HUES64 (cell line): ENCODE results near the gene XRCC5.

Experiments
- H3K27ac ChIP-seq: 2 replicates; pipeline ENCODE4 v1.7.0; 2013; ENCODE audit warnings: low read depth, low read length, inconsistent platforms
- H3K27me3 ChIP-seq: 2 replicates; pipeline ENCODE4 v1.6.1; 2013; ENCODE audit warnings: mild to moderate bottlenecking, low read length; ENCODE audit not compliant: insufficient read depth
- H3K36me3 ChIP-seq: 2 replicates; pipeline ENCODE4 v1.6.1; 2013; ENCODE audit warnings: mild to moderate bottlenecking, low read length; ENCODE audit not compliant: insufficient read depth
- H3K4me1 ChIP-seq: 2 replicates; pipeline ENCODE4 v1.6.1; 2013; ENCODE audit warnings: mild to moderate bottlenecking, low read length, moderate library complexity; ENCODE audit not compliant: insufficient read depth
- H3K4me3 ChIP-seq: 2 replicates; pipeline ENCODE4 v1.5.1; 2013; ENCODE audit warnings: mild to moderate bottlenecking, low read length, moderate library complexity
- H3K9ac ChIP-seq: 2 replicates; pipeline ENCODE4 v1.6.1; 2013; ENCODE audit warnings: mild to moderate bottlenecking, low read depth, low read length
- H3K9me3 ChIP-seq: 2 replicates; pipeline ENCODE4 v1.6.1; 2013; ENCODE audit warnings: low read depth, low read length; ENCODE audit not compliant: insufficient read depth
- WGBS: fragments of 150-250, 120-280 bp; methylation state at CpG from one replicate; pipeline ENCODE4 v1.1.7; 2013; ENCODE audit warnings: missing lambda C conversion rate; 5-methylcytosine and 5-hydroxymethylcytosine counted together

Gene XRCC5

GRCh38 chr2:216235462-216235861 is 126.3 kb downstream of the XRCC5 start:
- no peaks in the 10 kb centered on the region for H3K36me3 ChIP-seq
- no peak overlapping the region for H3K27ac ChIP-seq
- H3K4me3 ChIP-seq, result no peak overlapping the region
- no peaks in the 10 kb centered on the region for H3K4me1 ChIP-seq
- 84% methylated on average over 2 of the region's 2 CpGs for WGBS
- H3K27me3 ChIP-seq, result no peaks in the 10 kb centered on the region
- H3K9ac ChIP-seq, result no peak overlapping the region
- peaks cover 7% of the 10 kb centered on the region; the same call in 1 of the 2 replicates for H3K9me3 ChIP-seq

- Histone ChIP-seq H3K9me3 (peaks cover 7% of the 10 kb centered on the region; the same call in 1 of the 2 replicates), H3K4me3 (no peak overlapping the region), H3K36me3 (no peaks in the 10 kb centered on the region), H3K27ac (no peak overlapping the region), H3K4me1 (no peaks in the 10 kb centered on the region), H3K9ac (no peak overlapping the region), H3K27me3 (no peaks in the 10 kb centered on the region)
- WGBS, result 100% methylated on average over 1 of the region's 1 CpG
These were observed 126.7 kb downstream of the XRCC5 start for GRCh38 chr2:216235896-216236295.

GRCh38 chr2:216236486-216236885 is 127.3 kb downstream of the XRCC5 start:
- no peaks in the 10 kb centered on the region for H3K36me3 ChIP-seq
- no peak overlapping the region for H3K4me3 ChIP-seq
- WGBS, result 0% methylated on average over 1 of the region's 1 CpG

GRCh38 chr2:216242365-216242764 is 133.2 kb downstream of the XRCC5 start:
- H3K27me3 ChIP-seq, result no peaks in the 10 kb centered on the region
- no peak overlapping the region; the same call in 1 of the 2 replicates for H3K27ac ChIP-seq
- H3K36me3 ChIP-seq, result no peaks in the 10 kb centered on the region
- 64% methylated on average over 6 of the region's 6 CpGs for WGBS
- no peak overlapping the region for H3K4me3 ChIP-seq
- H3K9ac ChIP-seq, result no peak overlapping the region
- H3K4me1 ChIP-seq, result peaks cover 9% of the 10 kb centered on the region
- H3K9me3 ChIP-seq, result no peaks in the 10 kb centered on the region

More at GRCh38 chr2:216236486-216236885, 127.3 kb downstream of the XRCC5 start:
- Histone ChIP-seq H3K9ac (no peak overlapping the region), H3K27ac (no peak overlapping the region), H3K4me1 (no peaks in the 10 kb centered on the region), H3K9me3 (peaks cover 7% of the 10 kb centered on the region; the same call in 1 of the 2 replicates), H3K27me3 (no peaks in the 10 kb centered on the region)

GRCh38 chr2:216243026-216243425 is 133.9 kb downstream of the XRCC5 start:
- 87% methylated on average over 3 of the region's 3 CpGs for whole genome bisulfite sequencing

GRCh38 chr2:216245391-216245975 is 136.3 kb downstream of the XRCC5 start:
- peaks cover 9% of the 10 kb centered on the region for H3K4me1 ChIP-seq
- H3K9ac ChIP-seq, result no peak overlapping the region
- H3K27me3 ChIP-seq, result no peaks in the 10 kb centered on the region
- no peak overlapping the region for H3K4me3 ChIP-seq
- WGBS, result 79% methylated on average over 6 of the region's 6 CpGs
- no peaks in the 10 kb centered on the region for H3K9me3 ChIP-seq
- no peak overlapping the region for H3K27ac ChIP-seq
- H3K36me3 ChIP-seq, result no peaks in the 10 kb centered on the region

More at GRCh38 chr2:216243026-216243425, 133.9 kb downstream of the XRCC5 start:
- H3K9ac ChIP-seq, result no peak overlapping the region
- no peaks in the 10 kb centered on the region for H3K36me3 ChIP-seq
- H3K9me3 ChIP-seq, result no peaks in the 10 kb centered on the region
- H3K27ac ChIP-seq, result no peak overlapping the region
- no peaks in the 10 kb centered on the region for H3K27me3 ChIP-seq
- H3K4me1 ChIP-seq, result peaks cover 9% of the 10 kb centered on the region
- no peak overlapping the region for H3K4me3 ChIP-seq

GRCh38 chr2:216246766-216247165 is 137.6 kb downstream of the XRCC5 start:
- H3K27me3 ChIP-seq, result no peaks in the 10 kb centered on the region
- H3K4me1 ChIP-seq, result peaks cover 9% of the 10 kb centered on the region
- no peak overlapping the region for H3K27ac ChIP-seq
- H3K9ac ChIP-seq, result no peak overlapping the region
- no peaks in the 10 kb centered on the region for H3K9me3 ChIP-seq
- no peaks in the 10 kb centered on the region for H3K36me3 ChIP-seq
- WGBS, result 96% methylated on average over 2 of the region's 3 CpGs
- H3K4me3 ChIP-seq, result no peak overlapping the region
